B cell (primary cell): Measurements from ENCODE around the gene DNAJB9. TPM values are rescaled to one million over a fixed set of nuclear protein-coding genes. Genes with fewer than 3 reads are reported as not detected.

Source experiments
- ATAC-seq: fragments of 200-7000 bp; cut with Tn5 transposase; one replicate; pipeline ENCODE4 v1.10.0; 2021; ENCODE audit warnings: low read depth, mild to moderate bottlenecking, moderate number of reproducible peaks, moderate library complexity
- CTCF ChIA-PET: fragments of 350-600 bp; sonication (Branson Sonifier 250); formaldehyde crosslinking; loops from one replicate; lab custom pipeline; 2021; ENCODE audit warnings: antibody characterized with exemption, inconsistent platforms; lab: Charles Lee
- POLR2A ChIA-PET: fragments of 350-600 bp; sonication (Branson Sonifier 250); formaldehyde crosslinking; loops from one replicate; lab custom pipeline; 2021; ENCODE audit warnings: antibody characterized with exemption; lab: Charles Lee
- DNase-seq: peaks from one replicate; pipeline ENCODE4 v3.0.0; 2013
- H2AFZ ChIP-seq: 2 replicates; pipeline ENCODE4 v1.6.1; 2012; ENCODE audit warnings: mild to moderate bottlenecking, low read depth, low read length; ENCODE audit not compliant: insufficient read depth, poor library complexity, severe bottlenecking
- H3K27ac ChIP-seq, 2 donors: 1 replicate in 1 of 2; 2 replicates in 1 of 2; pipeline ENCODE4 v1.5.1; 2012 to 2013; ENCODE audit warnings: low read length in 2 of 2, mild to moderate bottlenecking in 2 of 2, moderate library complexity in 1 of 2
- H3K27me3 ChIP-seq, 4 experiments: fragments of 200-600 bp in 1 of 4; sonication (generic) in 1 of 4; replicated peaks in 1 of 4; 1 replicate in 2 of 4; 2 replicates in 2 of 4; pipeline versions ENCODE4 v1.6.1 to v1.7.0; 2013 to 2016; ENCODE audit warnings: low read length in 3 of 4, mild to moderate bottlenecking in 2 of 4, mixed read lengths in 1 of 4, moderate library complexity in 1 of 4; ENCODE audit not compliant: insufficient read depth in 4 of 4, control insufficient read depth in 3 of 4; ENCODE audit errors: control extremely low read depth in 1 of 4
- H3K36me3 ChIP-seq, 2 experiments: replicated peaks in 1 of 2; 1 replicate in 1 of 2; 2 replicates in 1 of 2; pipeline versions ENCODE4 v1.6.1 to v1.7.1; 2013; ENCODE audit warnings: low read length in 1 of 2; ENCODE audit not compliant: insufficient read depth in 2 of 2, control insufficient read depth in 1 of 2; ENCODE audit errors: control extremely low read depth in 1 of 2, extremely low read depth in 1 of 2
- H3K4me1 ChIP-seq, 2 donors: fragments of 200-600 bp in 1 of 2; sonication (generic) in 1 of 2; 1 replicate in 1 of 2; 2 replicates in 1 of 2; pipeline versions ENCODE4 v1.5.1 to v1.6.1; 2013 to 2017; ENCODE audit warnings: low read length in 2 of 2; ENCODE audit not compliant: control insufficient read depth in 2 of 2, insufficient read depth in 2 of 2
- H3K4me2 ChIP-seq: replicated peaks from 2 replicates; pipeline ENCODE3; 2012; ENCODE audit warnings: mild to moderate bottlenecking, low read depth, low read length; ENCODE audit not compliant: poor library complexity, severe bottlenecking
- H3K4me3 ChIP-seq, 5 experiments: fragments of 200-600 bp in 1 of 5; sonication (generic) in 1 of 5; 1 replicate in 3 of 5; 2 replicates in 2 of 5; pipeline versions ENCODE4 v1.5.1 to v1.7.0; 2011 to 2016; ENCODE audit warnings: low read length in 4 of 5, mild to moderate bottlenecking in 4 of 5, low read depth in 2 of 5, control low read depth in 1 of 5, moderate library complexity in 1 of 5; ENCODE audit not compliant: insufficient read depth in 1 of 5; ENCODE audit errors: control extremely low read depth in 1 of 5, extremely low read depth in 1 of 5
- H3K79me2 ChIP-seq: fragments of 200-600 bp; sonication (generic); one replicate; pipeline ENCODE4 v1.6.0; 2016; ENCODE audit warnings: low read length; ENCODE audit not compliant: control insufficient read depth, insufficient read depth
- H3K9ac ChIP-seq: fragments of 200-600 bp; sonication (generic); 2 replicates; pipeline ENCODE4 v1.6.1; 2017; ENCODE audit warnings: mild to moderate bottlenecking, low read length, moderate library complexity
- H3K9me3 ChIP-seq, 3 donors: one replicate each; pipeline versions ENCODE4 v1.6.1 to v1.7.1; 2013; ENCODE audit warnings: low read length in 2 of 3; ENCODE audit not compliant: control insufficient read depth in 2 of 3, insufficient read depth in 1 of 3; ENCODE audit errors: control extremely low read depth in 1 of 3
- H4K20me1 ChIP-seq: 2 replicates; pipeline ENCODE4 v1.6.0; 2012; ENCODE audit warnings: mild to moderate bottlenecking, low read length; ENCODE audit not compliant: insufficient read depth, control insufficient read depth, poor library complexity, severe bottlenecking
- H3K27ac Mint-ChIP-seq: one replicate; pipeline ENCODE4 v1.8.0; 2021; ENCODE audit warnings: mixed read lengths
- H3K27me3 Mint-ChIP-seq: one replicate; pipeline ENCODE4 v1.8.0; 2021; ENCODE audit warnings: mixed read lengths
- H3K4me1 Mint-ChIP-seq: one replicate; pipeline ENCODE4 v1.8.0; 2021; ENCODE audit warnings: mixed read lengths
- H3K4me3 Mint-ChIP-seq: one replicate; pipeline ENCODE4 v1.8.0; 2021; ENCODE audit warnings: mixed read lengths
- H3K9me3 Mint-ChIP-seq: one replicate; pipeline ENCODE4 v1.8.0; 2022; ENCODE audit warnings: mixed read lengths; ENCODE audit not compliant: insufficient read depth
- CTCF ChIP-seq: fragments of 200-600 bp; IDR thresholded peaks from one replicate; pipeline ENCODE4 v1.8.0; 2022; ENCODE audit warnings: antibody characterized with exemption, mild to moderate bottlenecking
- EZH2 ChIP-seq: IDR thresholded peaks from 2 replicates; pipeline ENCODE4 v1.6.1; 2012; ENCODE audit warnings: borderline replicate concordance, low read depth, mild to moderate bottlenecking, moderate library complexity, low read length; ENCODE audit not compliant: insufficient read depth, poor library complexity, severe bottlenecking
- WGBS: methylation state at CpG from one replicate; pipeline ENCODE4 v1.1.5; 2013; ENCODE audit warnings: missing lambda C conversion rate; ENCODE audit not compliant: insufficient coverage; 5-methylcytosine and 5-hydroxymethylcytosine counted together
- intact Hi-C: fragments of 100-400 bp; cut with micrococcal nuclease; formaldehyde crosslinking; loops from one replicate; pipeline ENCODE4 v1.10.0; 2022
- polyA plus RNA-seq: library from polyadenylated mRNA; depleted of rRNA; stranded (reverse); fragments of >200 nt; gene quantifications from 2 replicates; pipeline ENCODE4 v1.2.3, GENCODE V29; 2012
- total RNA-seq, 2 donors: library from RNA; stranded (reverse); fragments of 120-200 nt in 1 of 2; gene quantifications; 1 replicate in 1 of 2; 2 replicates in 1 of 2; pipeline versions ENCODE4 v1.2.3 to v1.2.4, GENCODE V29; 2013 to 2022

The DNAJB9 gene
- total and polyA plus RNA-seq, 2 donors (not counting 1 experiment from before 2014, with no cell fraction given), result 19.5 to 23.1 TPM

GRCh38 chr7:108533712-108534111 lies 36.0 kb upstream of the DNAJB9 start:
- Histone ChIP-seq H3K27me3 (no peaks in the 10 kb centered on the region), H3K9me3 (no peaks in the 10 kb centered on the region), H3K36me3 (no peaks in the 10 kb centered on the region), H3K4me1 (peaks cover 11 to 13% of the 10 kb centered on the region in 2 donors), H3K4me3 (no peak overlapping the region), H3K9ac (no peak overlapping the region), H2AFZ (no peak overlapping the region), H3K4me2 (no peak overlapping the region), H3K79me2 (no peaks in the 10 kb centered on the region), H3K27ac (no peak overlapping the region), H4K20me1 (no peaks in the 10 kb centered on the region)
- Mint-ChIP-seq H3K4me3 (no peak overlapping the region), H3K4me1 (peaks cover 14% of the 10 kb centered on the region), H3K27ac (no peak overlapping the region), H3K27me3 (no peaks in the 10 kb centered on the region), H3K9me3 (no peaks in the 10 kb centered on the region)
- no peak for DNase-seq
- WGBS, result no CpG with 5 or more reads among the region's 3 CpGs
- CTCF ChIA-PET, result no interaction called here
- ATAC-seq, result no peak
- POLR2A ChIA-PET, result no interaction called here
- intact Hi-C loops, result no loop called here
- no peak for TF ChIP-seq EZH2
- no peak for TF ChIP-seq CTCF

GRCh38 chr7:108535257-108535656 lies 34.4 kb upstream of the DNAJB9 start:
- Histone ChIP-seq H3K27me3 (no peaks in the 10 kb centered on the region), H3K4me2 (no peak overlapping the region), H3K4me1 (peaks cover 13% of the 10 kb centered on the region in 2 donors), H2AFZ (no peak overlapping the region), H3K79me2 (no peaks in the 10 kb centered on the region), H3K4me3 (no peak overlapping the region), H4K20me1 (no peaks in the 10 kb centered on the region), H3K36me3 (no peaks in the 10 kb centered on the region), H3K9ac (no peak overlapping the region), H3K27ac (peak overlapping the region in 1 of 2 donors; percentile 35), H3K9me3 (no peaks in the 10 kb centered on the region)
- POLR2A ChIA-PET, result no interaction called here
- intact Hi-C loops, result no loop called here
- TF ChIP-seq EZH2, result no peak
- TF ChIP-seq CTCF, result no peak
- Mint-ChIP-seq H3K9me3 (no peaks in the 10 kb centered on the region), H3K27ac (no peak overlapping the region), H3K4me3 (no peak overlapping the region), H3K27me3 (no peaks in the 10 kb centered on the region), H3K4me1 (peaks cover 14% of the 10 kb centered on the region)
- CTCF ChIA-PET, result no interaction called here
- no CpG with 5 or more reads among the region's 5 CpGs for WGBS
- no peak for DNase-seq
- ATAC-seq, result no peak
